Left ventricle myocardium inferior (tissue), 1 donor: ENCODE measurements around the gene CTNNA2. TPM values are rescaled to one million over a fixed set of nuclear protein-coding genes. Genes with fewer than 3 reads are reported as not detected.

Experiments used
- DNase-seq: peaks from one replicate; pipeline ENCODE4 v3.0.0-alpha.2; 2020
- H3K27ac ChIP-seq: fragments of 200-600 bp; replicated peaks from 2 replicates; pipeline ENCODE4 v1.8.0; 2021
- H3K27me3 ChIP-seq: fragments of 200-600 bp; 2 replicates; pipeline ENCODE4 v1.8.0; 2021; ENCODE audit warnings: low read depth
- H3K36me3 ChIP-seq: fragments of 200-600 bp; 2 replicates; pipeline ENCODE4 v1.8.0; 2021
- H3K4me1 ChIP-seq: fragments of 200-600 bp; 2 replicates; pipeline ENCODE4 v1.8.0; 2021
- H3K4me3 ChIP-seq: fragments of 200-600 bp; 2 replicates; pipeline ENCODE4 v1.8.0; 2021; ENCODE audit warnings: mild to moderate bottlenecking, moderate library complexity
- H3K9me3 ChIP-seq: fragments of 200-600 bp; replicated peaks from 2 replicates; pipeline ENCODE4 v1.8.0; 2021
- CTCF ChIP-seq: fragments of 200-600 bp; IDR thresholded peaks from 2 replicates; pipeline ENCODE4 v1.8.0; 2021; ENCODE audit warnings: antibody characterized with exemption, mild to moderate bottlenecking, borderline replicate concordance
- intact Hi-C: fragments of 100-400 bp; cut with micrococcal nuclease; formaldehyde crosslinking; loops from one replicate; pipeline ENCODE4 v1.11.0; 2022
- total RNA-seq: library from RNA; stranded (reverse); fragmentation: NEBNext Ultra II Directional; extraction: Animal tissue kit (Norgen Biotek cat#: 25700); gene quantifications from one replicate; pipeline ENCODE4 v1.2.1, GENCODE V29; 2021
- donor health status: DM: no; HTN: yes; CAD: no; lungs with severe emphysema.

The CTNNA2 gene
- total RNA-seq, 1 donor from 2014 or later: not detected

DNA sequence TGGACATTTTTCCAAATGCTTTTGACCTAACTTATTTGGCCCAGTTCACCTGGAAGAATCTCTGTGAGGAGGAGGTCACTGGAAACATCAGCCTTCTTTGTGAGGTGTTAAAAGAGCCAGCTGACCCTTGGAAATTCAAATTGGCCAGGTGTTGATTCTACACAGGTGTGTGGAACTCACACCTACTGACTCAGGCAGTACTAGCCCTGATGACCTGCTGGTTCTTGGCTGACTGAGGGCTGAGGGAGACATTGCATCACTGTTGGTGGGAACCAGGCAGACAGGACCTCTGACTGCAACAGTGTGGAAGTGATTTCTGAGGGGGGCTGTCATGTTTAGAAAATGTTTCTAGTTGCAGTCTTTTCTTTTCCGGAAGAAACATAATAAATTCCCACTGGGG lies 1033.9 kb downstream of the CTNNA2 start:
- H3K9me3 ChIP-seq: no peaks in the 10 kb centered on the region
- no peaks in the 10 kb centered on the region for H3K36me3 ChIP-seq
- intact Hi-C loops: no loop called here
- no peak for DNase-seq
- H3K4me1 ChIP-seq: peaks cover 5% of the 10 kb centered on the region
- H3K27ac ChIP-seq: no peak overlapping the region
- no peaks in the 10 kb centered on the region for H3K27me3 ChIP-seq
- no peak overlapping the region for H3K4me3 ChIP-seq
- TF ChIP-seq CTCF: no peak

DNA sequence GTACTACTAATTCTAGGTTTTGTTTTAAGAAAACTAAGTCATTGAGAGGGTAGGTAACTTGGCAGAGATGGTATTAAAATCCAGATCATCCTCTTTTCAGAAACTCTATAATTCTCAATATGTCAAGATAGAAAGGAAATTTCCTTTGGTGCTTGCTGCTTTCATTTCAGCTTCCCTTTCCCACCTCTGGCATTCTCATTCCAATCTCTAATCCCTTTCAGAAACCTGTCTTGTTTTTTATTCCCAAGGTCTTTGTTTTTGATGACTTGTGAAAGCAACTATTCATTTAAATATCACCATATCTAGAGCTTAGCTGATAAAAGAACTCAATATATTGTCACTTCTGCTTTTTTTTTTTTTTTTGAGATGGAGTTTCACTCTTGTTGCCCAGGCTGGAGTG lies 1034.5 kb downstream of the CTNNA2 start:
- H3K4me1 ChIP-seq: peaks cover 5% of the 10 kb centered on the region
- H3K9me3 ChIP-seq: no peaks in the 10 kb centered on the region
- DNase-seq: no peak
- no peak overlapping the region for H3K4me3 ChIP-seq
- no peaks in the 10 kb centered on the region for H3K36me3 ChIP-seq
- no peak overlapping the region for H3K27ac ChIP-seq
- no peaks in the 10 kb centered on the region for H3K27me3 ChIP-seq
- intact Hi-C loops: no loop called here
- TF ChIP-seq CTCF: no peak

- H3K4me1 ChIP-seq: peaks cover 5% of the 10 kb centered on the region
- peak; percentile 74 for DNase-seq
- H3K4me3 ChIP-seq: no peak overlapping the region
- peak; percentile 18 for TF ChIP-seq CTCF
- no peaks in the 10 kb centered on the region for H3K9me3 ChIP-seq
- H3K27ac ChIP-seq: peak overlapping the region; percentile 42
- intact Hi-C loops: no loop called here
- no peaks in the 10 kb centered on the region for H3K36me3 ChIP-seq
- no peaks in the 10 kb centered on the region for H3K27me3 ChIP-seq
These were observed 1035.6 kb downstream of the CTNNA2 start for GRCh38 chr2:80548469-80548868.

- no peaks in the 10 kb centered on the region for H3K9me3 ChIP-seq
- H3K4me1 ChIP-seq: peaks cover 5% of the 10 kb centered on the region
- TF ChIP-seq CTCF: no peak
- H3K36me3 ChIP-seq: no peaks in the 10 kb centered on the region
- no peaks in the 10 kb centered on the region for H3K27me3 ChIP-seq
- intact Hi-C loops: no loop called here
- no peak overlapping the region for H3K27ac ChIP-seq
- DNase-seq: no peak
- H3K4me3 ChIP-seq: no peak overlapping the region
These were observed 1037.0 kb downstream of the CTNNA2 start for GRCh38 chr2:80549901-80550300.

- no peaks in the 10 kb centered on the region for H3K9me3 ChIP-seq
- H3K4me3 ChIP-seq: no peak overlapping the region
- H3K36me3 ChIP-seq: no peaks in the 10 kb centered on the region
- DNase-seq: no peak
- H3K27ac ChIP-seq: no peak overlapping the region
- no peak for TF ChIP-seq CTCF
- no peaks in the 10 kb centered on the region for H3K4me1 ChIP-seq
- H3K27me3 ChIP-seq: no peaks in the 10 kb centered on the region
- intact Hi-C loops: no loop called here
These were observed 1047.5 kb downstream of the CTNNA2 start for GRCh38 chr2:80560326-80560725.

DNA sequence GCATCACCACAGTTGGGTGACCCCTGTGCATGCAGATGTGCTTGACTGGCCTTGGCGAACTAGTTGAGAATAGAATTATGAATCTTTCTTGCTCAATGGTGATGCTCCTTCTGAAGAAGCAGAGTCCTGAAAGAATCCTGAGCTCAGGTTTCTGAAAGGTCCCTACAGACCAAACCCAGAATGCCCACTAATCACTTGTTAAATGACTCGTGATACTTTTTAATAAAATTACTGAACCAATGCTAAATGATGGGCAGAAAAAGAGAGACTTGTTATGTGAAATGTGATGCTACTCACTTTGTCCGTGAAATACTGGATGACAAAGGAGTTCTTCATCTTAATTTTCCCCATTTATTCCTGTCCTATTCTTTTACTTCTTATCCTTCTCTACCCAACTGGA lies 1055.2 kb downstream of the CTNNA2 start:
- no peak overlapping the region for H3K4me3 ChIP-seq
- H3K9me3 ChIP-seq: no peaks in the 10 kb centered on the region
- H3K27ac ChIP-seq: no peak overlapping the region
- no peaks in the 10 kb centered on the region for H3K4me1 ChIP-seq
- no peak for DNase-seq
- intact Hi-C loops: no loop called here
- TF ChIP-seq CTCF: no peak
- no peaks in the 10 kb centered on the region for H3K36me3 ChIP-seq
- H3K27me3 ChIP-seq: no peaks in the 10 kb centered on the region
